ENCODE data around the gene NR1H2. TPM values are rescaled to one million over a fixed set of nuclear protein-coding genes. Genes with fewer than 3 reads are reported as not detected.
A peak's percentile ranks its signal among the peaks of the same experiment; 100 is the strongest.

NR1H2 gene
- total and polyA plus RNA-seq, 4 donors, result 30.4 to 58.1 (median 33.7) TPM

DNA sequence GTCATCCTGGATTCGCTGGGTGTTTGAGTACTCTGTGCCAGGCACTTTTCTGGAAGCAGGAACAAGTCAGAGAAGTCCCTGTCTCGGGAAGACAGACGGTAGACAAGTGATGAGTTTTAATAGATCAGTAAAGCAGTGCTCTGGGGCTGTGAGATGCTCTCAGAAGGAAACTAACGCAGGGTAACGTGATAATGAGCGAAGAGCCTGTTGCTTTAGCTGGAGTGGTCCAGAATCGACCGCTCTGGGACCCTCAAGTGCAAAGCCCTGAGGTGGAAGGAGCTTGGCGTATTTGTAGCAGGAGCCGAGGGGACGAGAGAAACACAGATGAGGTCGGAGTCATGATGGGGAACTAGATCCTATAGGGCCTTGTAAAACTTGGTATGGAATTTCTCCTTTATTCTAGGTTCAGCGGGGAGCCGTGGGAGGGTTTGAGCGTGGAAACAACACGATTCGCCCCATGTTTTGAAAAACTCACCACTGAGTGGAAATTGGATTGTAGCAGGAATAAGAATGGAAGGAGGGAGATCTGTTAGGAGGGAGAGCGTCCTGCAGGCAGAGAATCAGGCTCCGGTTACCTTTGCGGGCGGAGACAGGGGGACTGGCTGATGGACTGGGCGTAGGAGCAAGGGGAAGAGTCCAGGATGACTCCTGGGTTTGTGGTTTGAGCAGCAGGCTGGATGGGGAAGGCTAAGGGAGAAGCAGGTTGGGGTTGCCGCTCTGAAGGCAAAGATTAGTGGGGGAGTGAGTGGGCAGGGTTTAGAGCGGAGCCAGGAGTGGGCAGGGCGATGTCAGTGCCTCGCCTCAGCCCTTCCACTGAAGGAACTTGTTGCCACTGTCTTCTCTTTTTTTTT, 8.7 kb downstream of the NR1H2 start:
- H3K4me1 ChIP-seq (ENCODE audit: control insufficient read depth in 4 of 4, insufficient read depth in 4 of 4, low read length in 3 of 4), result peaks cover 0 to 12% (median 10%) of the 10 kb centered on the region in 4 donors
- H3K9ac ChIP-seq (ENCODE audit: low read depth in 1 of 2, low read length in 2 of 2), result peak overlapping the region; percentile 4 to 69
- 24% methylated on average over 26 of the region's 26 CpGs for WGBS
- no peaks in the 10 kb centered on the region for H3K27me3 ChIP-seq (ENCODE audit: control insufficient read depth in 4 of 4, insufficient read depth in 4 of 4, low read length in 3 of 4)
- TF ChIP-seq HNF4A (conservative IDR thresholded peaks at IDR 0.05), result no peak
- TF ChIP-seq FOXA1 (IDR thresholded peaks at IDR 0.05), result no peak
- TF ChIP-seq, protein P1, sequence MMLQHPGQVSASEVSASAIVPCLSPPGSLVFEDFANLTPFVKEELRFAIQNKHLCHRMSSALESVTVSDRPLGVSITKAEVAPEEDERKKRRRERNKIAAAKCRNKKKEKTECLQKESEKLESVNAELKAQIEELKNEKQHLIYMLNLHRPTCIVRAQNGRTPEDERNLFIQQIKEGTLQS (IDR thresholded peaks at IDR 0.05), result no peak
- TF ChIP-seq TAF1 (conservative IDR thresholded peaks at IDR 0.05), result no peak
- TF ChIP-seq NR2F2 (IDR thresholded peaks at IDR 0.05), result no peak
- TF ChIP-seq, protein P2, sequence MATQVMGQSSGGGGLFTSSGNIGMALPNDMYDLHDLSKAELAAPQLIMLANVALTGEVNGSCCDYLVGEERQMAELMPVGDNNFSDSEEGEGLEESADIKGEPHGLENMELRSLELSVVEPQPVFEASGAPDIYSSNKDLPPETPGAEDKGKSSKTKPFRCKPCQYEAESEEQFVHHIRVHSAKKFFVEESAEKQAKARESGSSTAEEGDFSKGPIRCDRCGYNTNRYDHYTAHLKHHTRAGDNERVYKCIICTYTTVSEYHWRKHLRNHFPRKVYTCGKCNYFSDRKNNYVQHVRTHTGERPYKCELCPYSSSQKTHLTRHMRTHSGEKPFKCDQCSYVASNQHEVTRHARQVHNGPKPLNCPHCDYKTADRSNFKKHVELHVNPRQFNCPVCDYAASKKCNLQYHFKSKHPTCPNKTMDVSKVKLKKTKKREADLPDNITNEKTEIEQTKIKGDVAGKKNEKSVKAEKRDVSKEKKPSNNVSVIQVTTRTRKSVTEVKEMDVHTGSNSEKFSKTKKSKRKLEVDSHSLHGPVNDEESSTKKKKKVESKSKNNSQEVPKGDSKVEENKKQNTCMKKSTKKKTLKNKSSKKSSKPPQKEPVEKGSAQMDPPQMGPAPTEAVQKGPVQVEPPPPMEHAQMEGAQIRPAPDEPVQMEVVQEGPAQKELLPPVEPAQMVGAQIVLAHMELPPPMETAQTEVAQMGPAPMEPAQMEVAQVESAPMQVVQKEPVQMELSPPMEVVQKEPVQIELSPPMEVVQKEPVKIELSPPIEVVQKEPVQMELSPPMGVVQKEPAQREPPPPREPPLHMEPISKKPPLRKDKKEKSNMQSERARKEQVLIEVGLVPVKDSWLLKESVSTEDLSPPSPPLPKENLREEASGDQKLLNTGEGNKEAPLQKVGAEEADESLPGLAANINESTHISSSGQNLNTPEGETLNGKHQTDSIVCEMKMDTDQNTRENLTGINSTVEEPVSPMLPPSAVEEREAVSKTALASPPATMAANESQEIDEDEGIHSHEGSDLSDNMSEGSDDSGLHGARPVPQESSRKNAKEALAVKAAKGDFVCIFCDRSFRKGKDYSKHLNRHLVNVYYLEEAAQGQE (IDR thresholded peaks at IDR 0.05), result no peak
- TF ChIP-seq, protein P3, sequence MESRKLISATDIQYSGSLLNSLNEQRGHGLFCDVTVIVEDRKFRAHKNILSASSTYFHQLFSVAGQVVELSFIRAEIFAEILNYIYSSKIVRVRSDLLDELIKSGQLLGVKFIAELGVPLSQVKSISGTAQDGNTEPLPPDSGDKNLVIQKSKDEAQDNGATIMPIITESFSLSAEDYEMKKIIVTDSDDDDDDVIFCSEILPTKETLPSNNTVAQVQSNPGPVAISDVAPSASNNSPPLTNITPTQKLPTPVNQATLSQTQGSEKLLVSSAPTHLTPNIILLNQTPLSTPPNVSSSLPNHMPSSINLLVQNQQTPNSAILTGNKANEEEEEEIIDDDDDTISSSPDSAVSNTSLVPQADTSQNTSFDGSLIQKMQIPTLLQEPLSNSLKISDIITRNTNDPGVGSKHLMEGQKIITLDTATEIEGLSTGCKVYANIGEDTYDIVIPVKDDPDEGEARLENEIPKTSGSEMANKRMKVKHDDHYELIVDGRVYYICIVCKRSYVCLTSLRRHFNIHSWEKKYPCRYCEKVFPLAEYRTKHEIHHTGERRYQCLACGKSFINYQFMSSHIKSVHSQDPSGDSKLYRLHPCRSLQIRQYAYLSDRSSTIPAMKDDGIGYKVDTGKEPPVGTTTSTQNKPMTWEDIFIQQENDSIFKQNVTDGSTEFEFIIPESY (IDR thresholded peaks at IDR 0.05), result no peak
- no peak for TF ChIP-seq SP1 (IDR thresholded peaks at IDR 0.05)
- no peak for TF ChIP-seq GABPA (IDR thresholded peaks at IDR 0.05 in 1 of 2, conservative IDR thresholded peaks at IDR 0.05 in 1 of 2)
- no peak for TF ChIP-seq JUND (IDR thresholded peaks at IDR 0.05)
- TF ChIP-seq RXRA (IDR thresholded peaks at IDR 0.05), result no peak
- no peak for TF ChIP-seq YY1 (IDR thresholded peaks at IDR 0.05)
- TF ChIP-seq RAD21 (IDR thresholded peaks at IDR 0.05), result no peak
- H3K9me3 ChIP-seq (ENCODE audit: control insufficient read depth in 4 of 4, low read length in 3 of 4), result no peaks in the 10 kb centered on the region
- peaks cover 4 to 25% (median 15%) of the 10 kb centered on the region in 4 donors for H3K36me3 ChIP-seq (ENCODE audit: control insufficient read depth in 4 of 4, insufficient read depth in 3 of 4, low read depth in 1 of 4, low read length in 3 of 4)
- DNase-seq (ENCODE audit: low spot score), result no peak
- peak overlapping the region; percentile 75 to 78 for H3K27ac ChIP-seq (ENCODE audit: low read depth in 1 of 2, low read length in 2 of 2)
- peak overlapping the region; percentile 27 to 82 (median 63) for H3K4me3 ChIP-seq (ENCODE audit: low read depth in 1 of 3, low read length in 3 of 3)

DNA sequence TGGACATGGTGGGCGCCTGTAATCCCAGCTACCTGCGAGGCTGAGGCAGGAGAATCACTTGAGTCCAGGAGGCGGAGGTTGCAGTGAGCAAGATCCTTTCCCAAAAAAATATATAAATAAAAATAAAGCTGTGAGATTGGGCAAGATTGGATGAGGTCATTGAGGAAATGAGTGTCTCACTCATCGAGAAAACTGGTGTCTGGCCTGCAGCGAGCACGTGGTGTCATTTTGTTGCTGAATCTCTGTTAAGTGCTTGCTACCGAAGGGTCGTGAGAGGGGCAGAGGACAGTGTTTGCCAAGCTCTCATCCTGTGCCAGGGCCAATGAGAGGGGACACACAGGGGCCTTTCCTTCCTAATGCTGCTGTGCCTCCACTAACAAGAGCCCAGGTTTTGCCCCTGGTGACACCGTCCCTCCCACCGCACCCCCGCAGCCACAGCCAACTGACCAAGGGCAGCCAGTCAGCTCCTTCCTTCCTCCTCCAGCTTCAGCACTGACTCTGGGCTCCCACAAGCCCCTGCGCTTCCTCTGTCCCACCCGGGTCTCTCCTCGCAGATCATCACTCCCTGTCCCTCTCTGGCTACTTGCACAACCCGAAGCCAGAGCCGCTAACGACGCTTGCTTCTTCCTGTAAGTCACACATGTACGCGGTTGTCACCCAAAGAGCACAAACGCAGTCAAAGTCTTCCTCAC, 11.1 kb downstream of the NR1H2 start:
- no peak overlapping the region for H3K4me3 ChIP-seq (ENCODE audit: low read depth in 1 of 3, low read length in 3 of 3)
- WGBS, result 89% methylated on average over 21 of the region's 21 CpGs
- TF ChIP-seq, protein P1 (IDR thresholded peaks at IDR 0.05), result no peak
- TF ChIP-seq, protein P2 (IDR thresholded peaks at IDR 0.05), result no peak
- TF ChIP-seq RAD21 (IDR thresholded peaks at IDR 0.05) (no peak), HNF4A (conservative IDR thresholded peaks at IDR 0.05) (no peak), FOXA2 (IDR thresholded peaks at IDR 0.05) (no peak), TAF1 (conservative IDR thresholded peaks at IDR 0.05) (no peak), NR2F2 (IDR thresholded peaks at IDR 0.05) (no peak), GABPA (IDR thresholded peaks at IDR 0.05 in 1 of 2, conservative IDR thresholded peaks at IDR 0.05 in 1 of 2) (no peak), RXRA (IDR thresholded peaks at IDR 0.05) (no peak), YY1 (IDR thresholded peaks at IDR 0.05) (no peak)
- TF ChIP-seq, protein P4, sequence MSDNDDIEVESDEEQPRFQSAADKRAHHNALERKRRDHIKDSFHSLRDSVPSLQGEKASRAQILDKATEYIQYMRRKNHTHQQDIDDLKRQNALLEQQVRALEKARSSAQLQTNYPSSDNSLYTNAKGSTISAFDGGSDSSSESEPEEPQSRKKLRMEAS (IDR thresholded peaks at IDR 0.05), result no peak
- TF ChIP-seq, protein P3 (IDR thresholded peaks at IDR 0.05), result no peak
- peaks cover 0 to 2% (median 0%) of the 10 kb centered on the region in 4 donors for H3K36me3 ChIP-seq (ENCODE audit: control insufficient read depth in 4 of 4, insufficient read depth in 3 of 4, low read depth in 1 of 4, low read length in 3 of 4)
- H3K27ac ChIP-seq (ENCODE audit: low read depth in 1 of 2, low read length in 2 of 2), result no peak overlapping the region
- peaks cover 0 to 12% (median 10%) of the 10 kb centered on the region in 4 donors for H3K4me1 ChIP-seq (ENCODE audit: control insufficient read depth in 4 of 4, insufficient read depth in 4 of 4, low read length in 3 of 4)
- no peaks in the 10 kb centered on the region for H3K9me3 ChIP-seq (ENCODE audit: control insufficient read depth in 4 of 4, low read length in 3 of 4)
- no peak for DNase-seq (ENCODE audit: low spot score)
- H3K9ac ChIP-seq (ENCODE audit: low read depth in 1 of 2, low read length in 2 of 2), result no peak overlapping the region
- H3K27me3 ChIP-seq (ENCODE audit: control insufficient read depth in 4 of 4, insufficient read depth in 4 of 4, low read length in 3 of 4), result no peaks in the 10 kb centered on the region
